Regular cardiac myocyte (primary cell): ENCODE measurements around the gene POMT1. TPM values are rescaled to one million over a fixed set of nuclear protein-coding genes. Genes with fewer than 3 reads are reported as not detected.

Experiments used
- total RNA-seq: library from RNA; depleted of rRNA; stranded (reverse); fragments of >200 nt; gene quantifications from 2 replicates; pipeline ENCODE4 v1.2.3, GENCODE V29; 2014

Gene POMT1, protein sequence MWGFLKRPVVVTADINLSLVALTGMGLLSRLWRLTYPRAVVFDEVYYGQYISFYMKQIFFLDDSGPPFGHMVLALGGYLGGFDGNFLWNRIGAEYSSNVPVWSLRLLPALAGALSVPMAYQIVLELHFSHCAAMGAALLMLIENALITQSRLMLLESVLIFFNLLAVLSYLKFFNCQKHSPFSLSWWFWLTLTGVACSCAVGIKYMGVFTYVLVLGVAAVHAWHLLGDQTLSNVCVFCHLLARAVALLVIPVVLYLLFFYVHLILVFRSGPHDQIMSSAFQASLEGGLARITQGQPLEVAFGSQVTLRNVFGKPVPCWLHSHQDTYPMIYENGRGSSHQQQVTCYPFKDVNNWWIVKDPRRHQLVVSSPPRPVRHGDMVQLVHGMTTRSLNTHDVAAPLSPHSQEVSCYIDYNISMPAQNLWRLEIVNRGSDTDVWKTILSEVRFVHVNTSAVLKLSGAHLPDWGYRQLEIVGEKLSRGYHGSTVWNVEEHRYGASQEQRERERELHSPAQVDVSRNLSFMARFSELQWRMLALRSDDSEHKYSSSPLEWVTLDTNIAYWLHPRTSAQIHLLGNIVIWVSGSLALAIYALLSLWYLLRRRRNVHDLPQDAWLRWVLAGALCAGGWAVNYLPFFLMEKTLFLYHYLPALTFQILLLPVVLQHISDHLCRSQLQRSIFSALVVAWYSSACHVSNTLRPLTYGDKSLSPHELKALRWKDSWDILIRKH
- total RNA-seq = 21.9 and 29.0 TPM in 2 replicates

DNA sequence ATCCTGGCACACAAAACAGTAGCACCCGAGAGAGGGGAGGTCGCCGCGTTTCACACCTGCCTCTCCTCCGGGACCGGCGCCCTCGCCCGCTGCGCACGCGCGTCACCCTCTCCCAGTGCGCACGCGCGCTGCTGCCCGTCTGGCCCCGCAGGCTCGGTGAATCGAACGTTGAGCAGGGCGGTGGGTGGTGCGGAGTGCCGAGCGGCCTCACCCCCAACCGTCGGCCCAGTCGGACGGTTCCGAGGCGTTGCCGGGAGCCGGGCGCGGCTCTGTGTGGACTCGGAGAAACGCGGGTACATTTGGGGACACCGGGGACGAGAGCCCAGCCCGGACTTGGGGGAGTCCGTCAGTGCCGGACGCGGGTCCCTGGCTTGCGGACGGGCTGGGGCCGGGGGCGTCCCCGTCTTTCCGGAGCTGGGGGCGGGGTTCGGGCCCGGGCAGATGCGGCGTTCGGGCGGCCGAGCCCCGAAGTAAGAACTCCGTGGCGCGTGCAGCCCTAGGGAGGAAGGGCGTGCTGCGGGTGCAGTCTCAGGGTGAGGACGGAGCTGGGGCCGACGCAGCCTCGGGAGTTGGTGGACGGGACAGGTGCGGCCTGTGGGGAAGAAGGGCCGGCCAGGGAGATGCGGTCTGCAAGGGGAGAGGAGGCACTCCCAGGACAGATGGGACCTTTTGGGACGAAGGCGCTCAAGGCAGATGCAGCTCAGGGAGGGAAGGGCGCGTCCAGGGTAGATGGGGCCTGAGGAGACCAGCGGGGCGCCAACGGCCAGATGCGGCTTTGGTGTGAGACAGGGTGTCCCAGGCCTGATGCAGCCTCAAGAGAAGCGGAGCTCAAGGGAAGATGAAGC lies at the start of gene POMT1:
Gene POMT1, plus strand, starts transcription at position 138 of the 845 bp plus-strand sequence. CDS start 1,301 bp downstream, outside the sequence.

DNA sequence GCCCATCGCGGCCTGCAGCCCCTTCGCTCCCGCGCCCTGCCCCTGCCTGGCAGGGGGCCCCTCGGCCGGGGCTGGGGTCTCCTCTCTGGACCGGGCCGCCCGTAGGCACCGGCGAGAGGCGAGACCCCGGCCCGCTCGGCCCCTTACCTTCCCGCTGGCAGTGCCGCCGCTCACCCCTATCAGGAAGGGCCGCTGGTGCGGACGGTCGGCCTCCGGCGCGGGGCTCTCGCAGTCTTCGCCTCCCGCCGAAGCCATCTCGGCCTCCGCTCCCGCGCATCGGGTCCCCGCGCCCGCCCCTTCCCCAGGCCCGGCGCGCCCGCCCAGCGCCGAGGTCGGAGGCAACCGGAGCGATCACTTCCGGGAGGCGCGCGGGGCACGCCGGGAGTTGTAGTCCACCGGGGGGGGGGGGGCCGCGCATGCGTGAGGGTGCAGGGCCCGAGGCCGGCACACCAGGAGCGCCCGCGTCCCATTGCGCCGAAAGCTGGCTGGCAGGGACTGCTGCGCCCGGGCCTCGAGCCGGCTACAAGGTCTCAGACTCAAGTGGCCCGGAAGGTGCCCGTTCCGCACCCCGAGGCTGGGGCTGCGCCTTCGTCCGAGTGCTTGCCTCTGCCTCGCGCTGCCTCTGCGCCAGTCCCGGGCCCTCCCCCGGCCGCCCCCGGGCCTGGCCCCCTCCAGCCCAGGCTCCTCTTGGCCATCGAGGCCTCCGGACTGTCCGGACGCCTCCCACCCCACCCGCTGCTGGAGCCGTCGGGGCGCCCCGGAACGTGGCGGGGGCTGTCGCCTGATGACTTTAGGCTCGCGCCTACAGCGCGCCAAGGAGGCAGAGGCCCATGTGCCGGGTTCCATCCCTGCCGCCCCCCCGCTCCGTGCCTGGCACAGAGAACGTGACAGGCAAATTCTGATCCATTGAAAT lies 28.5 kb downstream of the POMT1 start, which contains the start of gene UCK1:
Gene UCK1, minus strand, starts transcription at position 344 of the 913 bp plus-strand sequence. Its CDS starts 89 bp downstream, at position 255.

DNA sequence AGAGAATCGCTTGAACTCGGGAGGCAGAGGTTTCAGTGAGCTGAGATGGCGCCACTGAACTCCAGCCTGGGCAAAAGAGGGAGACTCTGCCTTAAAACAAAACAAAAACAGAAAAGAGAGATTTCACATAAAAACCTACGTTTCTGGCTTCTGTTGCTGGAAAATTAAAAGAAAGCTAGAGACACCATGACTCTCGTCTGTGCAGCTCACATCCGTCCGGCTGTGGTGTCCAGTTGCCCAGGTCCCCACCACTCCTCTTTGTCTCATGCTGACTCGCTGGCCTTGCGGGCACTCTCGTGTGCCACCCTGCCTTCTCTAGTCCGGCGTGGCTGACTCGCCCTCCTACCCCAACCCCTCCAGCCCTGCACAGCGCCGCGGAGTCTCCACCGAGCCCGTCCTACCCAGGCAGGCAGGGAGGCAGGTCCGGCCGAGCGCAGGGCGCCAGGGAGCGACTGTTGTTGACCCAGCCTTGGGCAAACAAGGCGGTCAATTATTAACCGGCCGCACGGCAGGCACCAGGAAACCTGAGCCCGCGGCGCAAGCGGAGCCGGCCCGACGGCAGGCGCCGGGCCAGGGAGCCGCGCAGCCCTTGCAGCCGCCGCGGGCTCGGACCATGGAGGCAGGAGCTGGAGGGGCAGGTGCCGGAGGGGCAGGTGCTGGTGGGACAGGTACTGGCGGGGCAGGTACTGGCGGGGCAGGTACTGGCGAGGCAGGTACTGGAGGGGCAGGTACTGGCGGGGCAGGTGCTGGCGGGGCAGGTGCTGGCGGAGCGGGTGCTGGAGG lies 42.5 kb downstream of the POMT1 start, which contains the start of gene PRRT1B:
Gene PRRT1B, plus strand, starts transcription at position 521 of the 783 bp plus-strand sequence. Its CDS starts 93 bp downstream, at position 614.

Other genes with a start within 250 kb of the POMT1 start
- gene FAM78A, start 226.4 kb upstream of the POMT1 start, total RNA-seq = 0.85 and 1.2 TPM in 2 replicates
- 16.9 and 19.4 TPM in 2 replicates for gene PLPP7, start 213.2 kb upstream of the POMT1 start, total RNA-seq
- gene PRRC2B, start 108.8 kb upstream of the POMT1 start, total RNA-seq = 33.5 and 51.6 TPM in 2 replicates
- 12.7 and 19.4 TPM in 2 replicates for gene UCK1, start 28.3 kb downstream of the POMT1 start, total RNA-seq
- not detected in 2 replicates for gene PRRT1B, start 42.6 kb downstream of the POMT1 start, total RNA-seq
- gene RAPGEF1, start 237.2 kb downstream of the POMT1 start, total RNA-seq = 9.9 and 13.8 TPM in 2 replicates